ENCODE results near the gene KIAA0753.

KIAA0753 gene

DNA sequence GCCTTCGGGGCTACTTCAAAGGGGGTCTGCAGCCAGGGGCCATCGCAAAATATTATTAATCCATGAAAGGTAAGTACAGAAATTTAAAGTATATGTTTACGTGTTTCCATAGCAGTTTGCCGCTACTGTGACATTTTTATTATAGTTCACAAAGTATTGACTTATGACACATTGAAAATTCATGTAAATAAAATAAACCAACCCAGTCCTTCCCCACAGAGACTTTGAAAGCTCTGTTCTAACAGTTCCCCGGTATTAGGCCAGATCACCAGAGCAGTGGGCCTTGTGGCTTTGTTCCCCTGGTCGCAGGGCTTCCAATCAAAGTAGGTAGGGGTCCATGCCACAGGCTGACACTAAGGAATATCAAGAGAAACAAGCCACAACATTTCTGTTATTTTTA lies 13.9 kb downstream of the KIAA0753 start:
- in situ Hi-C loops (cut with MboI; ENCODE audit: low pct_unique_long_range_greater_than_20kb, low sequenced_read_pairs, unreplicated experiment): no loop called here
- DNase-seq (ENCODE audit: low spot score): no peak
- TF ChIP-seq, protein P1, sequence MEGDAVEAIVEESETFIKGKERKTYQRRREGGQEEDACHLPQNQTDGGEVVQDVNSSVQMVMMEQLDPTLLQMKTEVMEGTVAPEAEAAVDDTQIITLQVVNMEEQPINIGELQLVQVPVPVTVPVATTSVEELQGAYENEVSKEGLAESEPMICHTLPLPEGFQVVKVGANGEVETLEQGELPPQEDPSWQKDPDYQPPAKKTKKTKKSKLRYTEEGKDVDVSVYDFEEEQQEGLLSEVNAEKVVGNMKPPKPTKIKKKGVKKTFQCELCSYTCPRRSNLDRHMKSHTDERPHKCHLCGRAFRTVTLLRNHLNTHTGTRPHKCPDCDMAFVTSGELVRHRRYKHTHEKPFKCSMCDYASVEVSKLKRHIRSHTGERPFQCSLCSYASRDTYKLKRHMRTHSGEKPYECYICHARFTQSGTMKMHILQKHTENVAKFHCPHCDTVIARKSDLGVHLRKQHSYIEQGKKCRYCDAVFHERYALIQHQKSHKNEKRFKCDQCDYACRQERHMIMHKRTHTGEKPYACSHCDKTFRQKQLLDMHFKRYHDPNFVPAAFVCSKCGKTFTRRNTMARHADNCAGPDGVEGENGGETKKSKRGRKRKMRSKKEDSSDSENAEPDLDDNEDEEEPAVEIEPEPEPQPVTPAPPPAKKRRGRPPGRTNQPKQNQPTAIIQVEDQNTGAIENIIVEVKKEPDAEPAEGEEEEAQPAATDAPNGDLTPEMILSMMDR (IDR thresholded peaks at IDR 0.05; ENCODE audit: extremely low read depth, insufficient read depth, missing control alignments): no peak

DNA sequence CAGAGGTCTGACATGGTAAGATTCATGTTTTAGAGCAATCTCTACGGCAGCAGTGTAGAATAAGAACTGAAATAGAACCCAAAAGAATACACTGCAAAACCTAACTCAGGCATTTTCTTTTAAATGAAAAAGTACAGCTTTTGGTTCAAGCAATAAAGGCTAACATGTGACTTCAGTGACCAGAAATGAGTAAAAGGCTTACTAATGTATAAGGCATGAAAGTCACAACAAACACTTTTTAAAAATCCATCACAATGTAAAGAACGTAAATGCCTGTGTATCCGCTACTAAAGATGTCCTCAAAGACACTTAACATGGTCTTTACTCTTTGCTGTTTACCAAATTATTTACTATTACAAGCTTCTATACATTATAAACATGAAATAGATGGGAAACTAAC lies 16.6 kb downstream of the KIAA0753 start:
- in situ Hi-C loops (cut with MboI; ENCODE audit: low pct_unique_long_range_greater_than_20kb, low sequenced_read_pairs, unreplicated experiment): no loop called here
- TF ChIP-seq, protein P1 (IDR thresholded peaks at IDR 0.05; ENCODE audit: extremely low read depth, insufficient read depth, missing control alignments): no peak
- DNase-seq (ENCODE audit: low spot score): no peak

DNA sequence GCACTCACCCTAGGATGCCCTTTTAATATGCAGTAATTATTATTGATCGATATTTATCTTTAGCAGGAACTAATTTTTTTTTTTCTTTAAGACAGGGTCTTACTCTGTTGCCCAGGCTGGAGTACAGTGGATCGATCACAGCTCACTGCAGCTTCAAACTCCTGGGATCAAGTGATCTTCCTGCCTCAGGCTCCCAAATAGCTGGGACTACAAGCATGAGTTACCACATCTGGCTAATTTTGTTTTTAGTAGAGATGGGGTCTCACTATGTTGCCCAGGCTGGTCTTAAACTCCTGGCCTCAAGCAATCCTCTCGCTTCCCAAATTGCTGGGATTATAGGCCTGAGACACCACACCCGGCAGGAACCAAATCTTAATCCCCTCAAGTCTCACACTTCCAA lies 29.3 kb downstream of the KIAA0753 start:
- no peak for DNase-seq (ENCODE audit: low spot score)
- TF ChIP-seq, protein P1 (IDR thresholded peaks at IDR 0.05; ENCODE audit: extremely low read depth, insufficient read depth, missing control alignments): no peak
- in situ Hi-C loops (cut with MboI; ENCODE audit: low pct_unique_long_range_greater_than_20kb, low sequenced_read_pairs, unreplicated experiment): no loop called here

DNA sequence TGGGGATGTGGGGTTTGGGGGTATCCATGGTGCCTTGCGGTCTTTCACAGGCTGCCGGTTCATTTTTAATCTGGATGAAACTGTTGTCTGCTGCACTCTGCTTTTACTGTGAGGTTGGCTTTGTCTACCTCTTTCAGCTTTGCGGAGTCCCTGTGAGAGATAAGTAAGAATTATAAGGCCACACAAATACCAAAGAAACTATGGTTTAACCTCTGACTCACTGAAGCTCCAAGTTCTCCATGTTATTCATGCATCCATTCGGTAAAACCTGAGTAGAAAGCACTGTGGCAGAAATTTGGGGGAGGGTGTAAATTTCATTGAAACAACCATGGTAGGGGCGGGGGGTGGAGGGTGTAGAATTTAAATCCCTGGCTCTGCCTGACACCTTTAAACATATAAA lies 30.5 kb downstream of the KIAA0753 start:
- TF ChIP-seq, protein P1 (IDR thresholded peaks at IDR 0.05; ENCODE audit: extremely low read depth, insufficient read depth, missing control alignments): no peak
- DNase-seq (ENCODE audit: low spot score): no peak
- in situ Hi-C loops (cut with MboI; ENCODE audit: low pct_unique_long_range_greater_than_20kb, low sequenced_read_pairs, unreplicated experiment): no loop called here

DNA sequence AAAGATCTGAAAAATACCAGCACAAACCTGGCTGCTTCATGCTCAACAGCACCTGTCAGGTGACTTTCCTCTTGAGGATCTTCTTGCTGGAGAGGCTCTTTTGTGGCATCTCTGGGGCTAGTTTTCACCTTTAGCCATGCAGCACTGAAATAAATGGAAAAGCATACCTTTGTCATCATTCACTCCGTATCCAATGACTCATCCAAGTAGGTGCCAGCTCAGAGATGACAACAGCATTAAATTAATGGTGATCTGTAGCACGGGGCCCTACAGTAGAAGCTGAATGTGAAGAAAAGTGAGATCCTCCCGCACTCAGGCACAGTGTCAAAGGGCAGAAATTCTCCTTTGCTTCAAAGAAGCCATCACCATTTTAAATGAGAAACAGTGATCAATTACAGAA lies 32.2 kb downstream of the KIAA0753 start:
- no peak for DNase-seq (ENCODE audit: low spot score)
- in situ Hi-C loops (cut with MboI; ENCODE audit: low pct_unique_long_range_greater_than_20kb, low sequenced_read_pairs, unreplicated experiment): no loop called here
- TF ChIP-seq, protein P1 (IDR thresholded peaks at IDR 0.05; ENCODE audit: extremely low read depth, insufficient read depth, missing control alignments): no peak

DNA sequence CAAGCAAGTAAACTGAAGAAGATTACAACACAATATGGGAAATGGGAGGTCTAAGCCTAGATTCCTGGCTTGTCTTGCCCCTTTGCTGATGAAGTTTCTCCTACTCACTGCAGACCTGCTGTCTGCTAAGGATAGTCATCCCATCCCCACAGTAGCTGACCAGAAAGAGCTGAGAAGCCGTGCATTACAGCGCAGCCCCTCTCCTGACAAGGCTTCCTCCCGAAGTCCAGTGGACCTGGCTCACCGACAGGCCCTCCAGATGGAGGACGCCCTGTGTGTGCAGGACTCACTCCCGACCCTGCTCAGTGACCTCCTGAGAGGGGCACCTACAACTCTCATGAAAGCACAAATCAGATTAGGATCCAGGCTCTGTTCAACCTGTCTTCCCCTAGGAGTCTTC lies 35.4 kb downstream of the KIAA0753 start:
- no peak for DNase-seq (ENCODE audit: low spot score)
- in situ Hi-C loops (cut with MboI; ENCODE audit: low pct_unique_long_range_greater_than_20kb, low sequenced_read_pairs, unreplicated experiment): no loop called here
- TF ChIP-seq, protein P1 (IDR thresholded peaks at IDR 0.05; ENCODE audit: extremely low read depth, insufficient read depth, missing control alignments): no peak

DNA sequence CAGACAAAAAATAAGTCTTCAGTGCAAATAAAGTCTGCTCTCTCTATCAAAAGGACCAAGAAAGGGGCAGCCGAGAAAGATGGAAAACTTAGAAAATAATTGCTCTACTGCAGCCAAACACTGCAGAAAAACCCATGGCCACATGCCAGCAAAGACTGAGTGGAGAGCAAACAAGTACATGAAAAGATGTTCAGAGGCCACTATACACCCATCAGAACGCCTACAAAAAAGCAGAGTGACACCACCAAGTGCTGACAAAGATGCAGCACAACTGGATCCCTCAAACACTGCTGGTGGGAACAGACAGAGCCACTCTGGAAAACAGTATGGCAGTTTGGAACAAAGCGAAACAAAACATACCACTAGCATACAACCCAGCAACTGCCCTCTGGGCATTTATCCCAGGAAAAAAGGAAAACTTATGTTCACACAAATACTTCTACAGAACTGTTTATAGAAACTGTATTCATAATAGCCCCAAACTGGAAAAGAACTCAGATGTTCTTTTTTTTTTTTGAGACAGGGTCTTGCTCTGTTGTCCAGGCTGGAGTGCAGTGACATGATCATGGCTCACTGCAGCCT lies 36.7 kb downstream of the KIAA0753 start:
- in situ Hi-C loops (cut with MboI; ENCODE audit: low pct_unique_long_range_greater_than_20kb, low sequenced_read_pairs, unreplicated experiment): no loop called here
- DNase-seq (ENCODE audit: low spot score): no peak
- TF ChIP-seq, protein P1 (IDR thresholded peaks at IDR 0.05; ENCODE audit: extremely low read depth, insufficient read depth, missing control alignments): no peak
